ENCODE measurements around the gene BTF3.

The BTF3 gene

DNA sequence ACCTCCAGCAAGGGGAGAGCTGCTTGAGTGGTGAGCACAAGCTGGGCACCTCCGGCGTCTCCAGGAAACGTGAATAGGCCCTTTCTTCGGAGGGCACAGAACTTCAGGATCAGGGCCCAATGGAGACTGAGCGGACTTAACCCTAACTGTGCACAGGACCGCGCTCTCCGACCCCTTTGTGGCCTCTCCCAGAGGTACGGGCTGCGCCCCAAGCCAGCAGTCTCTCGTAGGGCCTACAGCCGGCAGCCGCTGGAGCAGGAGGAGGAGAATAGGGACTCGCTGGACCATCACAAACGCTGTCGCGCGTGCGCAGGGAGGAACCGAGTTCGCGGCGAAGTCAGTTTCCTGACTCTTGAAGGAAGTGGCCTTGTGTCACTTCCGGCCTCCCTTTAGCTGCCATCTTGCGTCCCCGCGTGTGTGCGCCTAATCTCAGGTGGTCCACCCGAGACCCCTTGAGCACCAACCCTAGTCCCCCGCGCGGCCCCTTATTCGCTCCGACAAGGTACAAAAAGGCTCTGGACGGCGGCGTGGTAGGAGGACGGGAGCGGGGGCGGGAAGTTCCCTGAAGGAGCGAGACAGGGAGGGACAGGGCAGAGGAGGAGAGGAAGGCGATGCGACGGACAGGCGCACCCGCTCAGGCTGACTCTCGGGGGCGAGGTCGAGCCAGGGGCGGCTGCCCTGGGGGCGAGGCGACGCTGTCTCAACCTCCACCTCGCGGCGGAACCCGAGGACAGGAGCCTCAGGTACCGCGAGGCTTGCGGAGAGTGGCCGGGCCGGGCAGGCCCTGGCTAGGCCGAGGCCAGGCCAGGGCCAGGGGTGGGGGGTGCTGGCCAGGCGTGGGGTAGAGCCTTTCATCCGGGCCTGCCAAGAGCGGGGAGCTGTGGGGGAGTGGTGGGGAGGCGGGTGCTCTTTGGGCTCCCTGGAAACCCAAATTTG, at the start of gene BTF3:
BTF3 (plus strand) TSS at position 386 of the 936 bp plus-strand sequence; CDS start at position 612, 226 bp downstream.
- DNase-seq (ENCODE audit: low spot score): peak; percentile 95
- in situ Hi-C loops (cut with MboI; ENCODE audit: low sequenced_read_pairs, unreplicated experiment): no loop called here
- TF ChIP-seq, protein P1, sequence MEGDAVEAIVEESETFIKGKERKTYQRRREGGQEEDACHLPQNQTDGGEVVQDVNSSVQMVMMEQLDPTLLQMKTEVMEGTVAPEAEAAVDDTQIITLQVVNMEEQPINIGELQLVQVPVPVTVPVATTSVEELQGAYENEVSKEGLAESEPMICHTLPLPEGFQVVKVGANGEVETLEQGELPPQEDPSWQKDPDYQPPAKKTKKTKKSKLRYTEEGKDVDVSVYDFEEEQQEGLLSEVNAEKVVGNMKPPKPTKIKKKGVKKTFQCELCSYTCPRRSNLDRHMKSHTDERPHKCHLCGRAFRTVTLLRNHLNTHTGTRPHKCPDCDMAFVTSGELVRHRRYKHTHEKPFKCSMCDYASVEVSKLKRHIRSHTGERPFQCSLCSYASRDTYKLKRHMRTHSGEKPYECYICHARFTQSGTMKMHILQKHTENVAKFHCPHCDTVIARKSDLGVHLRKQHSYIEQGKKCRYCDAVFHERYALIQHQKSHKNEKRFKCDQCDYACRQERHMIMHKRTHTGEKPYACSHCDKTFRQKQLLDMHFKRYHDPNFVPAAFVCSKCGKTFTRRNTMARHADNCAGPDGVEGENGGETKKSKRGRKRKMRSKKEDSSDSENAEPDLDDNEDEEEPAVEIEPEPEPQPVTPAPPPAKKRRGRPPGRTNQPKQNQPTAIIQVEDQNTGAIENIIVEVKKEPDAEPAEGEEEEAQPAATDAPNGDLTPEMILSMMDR (IDR thresholded peaks at IDR 0.05; ENCODE audit: borderline replicate concordance, control extremely low read depth, extremely low read depth, insufficient read depth, missing control alignments): no peak

DNA sequence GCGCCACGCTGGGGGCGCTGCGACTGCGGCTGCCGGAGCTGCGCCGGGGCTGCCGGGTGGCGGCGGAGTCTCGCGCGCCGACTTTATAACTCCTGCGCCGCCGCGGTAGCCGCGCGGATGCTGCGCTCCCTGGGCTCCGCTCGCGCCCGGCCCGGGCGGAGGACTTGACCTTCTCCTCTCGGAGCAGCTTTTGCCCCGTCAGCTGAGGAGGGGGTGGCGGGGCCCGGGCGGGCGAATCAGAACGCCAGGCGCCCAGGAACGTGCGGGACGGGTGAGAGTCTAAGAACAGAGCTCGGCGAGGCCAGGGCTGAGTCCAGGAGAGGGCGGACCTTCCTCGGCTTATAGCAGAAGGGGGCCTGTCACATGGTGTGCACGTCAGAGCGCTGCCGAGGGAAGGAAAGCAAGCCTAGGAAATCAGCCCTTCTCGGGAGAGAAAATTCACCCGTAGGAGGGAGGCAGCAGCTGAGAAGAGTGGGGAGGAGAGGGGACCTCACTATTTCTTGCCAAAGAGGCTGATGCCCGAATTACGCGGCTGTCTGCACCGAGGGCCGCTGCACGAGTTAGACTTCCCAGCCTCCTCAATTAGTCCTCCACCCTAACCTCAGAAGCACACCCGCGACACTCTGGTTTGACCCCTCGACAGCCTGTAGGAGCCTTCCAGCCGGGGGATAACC, 49.6 kb upstream of the BTF3 start, which contains the start of gene FOXD1:
FOXD1 (minus strand) TSS at position 315 of the 674 bp plus-strand sequence. CDS start 415 bp downstream, outside the sequence.
- in situ Hi-C loops (cut with MboI; ENCODE audit: low sequenced_read_pairs, unreplicated experiment): loop anchor here (10.0 kb wide), 1 partner anchor 144 kb away; no protein-coding TSS in a partner anchor
- TF ChIP-seq, protein P1 (IDR thresholded peaks at IDR 0.05; ENCODE audit: borderline replicate concordance, control extremely low read depth, extremely low read depth, insufficient read depth, missing control alignments): no peak
- DNase-seq (ENCODE audit: low spot score): peak; percentile 57

DNA sequence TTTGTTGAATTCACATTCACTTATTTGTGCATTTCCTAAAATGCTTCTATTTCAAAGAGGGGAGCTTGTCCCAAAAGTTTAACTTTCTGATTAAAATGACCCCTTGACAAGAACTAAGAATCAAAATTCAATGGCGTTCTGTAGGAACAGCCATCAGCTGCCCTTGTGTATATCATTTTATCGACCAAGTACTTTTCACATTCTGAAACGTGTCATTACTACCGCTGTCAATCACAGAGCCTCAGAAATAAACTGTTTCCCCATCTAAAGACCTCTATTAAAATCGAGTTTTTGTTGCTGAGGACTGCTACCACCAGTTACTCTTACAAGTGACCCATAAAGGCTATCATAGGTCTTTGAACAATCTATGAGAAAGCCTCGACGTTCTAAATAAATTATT, 48.1 kb upstream of the BTF3 start:
- in situ Hi-C loops (cut with MboI; ENCODE audit: low sequenced_read_pairs, unreplicated experiment): no loop called here
- no peak for DNase-seq (ENCODE audit: low spot score)
- TF ChIP-seq, protein P1 (IDR thresholded peaks at IDR 0.05; ENCODE audit: borderline replicate concordance, control extremely low read depth, extremely low read depth, insufficient read depth, missing control alignments): no peak

DNA sequence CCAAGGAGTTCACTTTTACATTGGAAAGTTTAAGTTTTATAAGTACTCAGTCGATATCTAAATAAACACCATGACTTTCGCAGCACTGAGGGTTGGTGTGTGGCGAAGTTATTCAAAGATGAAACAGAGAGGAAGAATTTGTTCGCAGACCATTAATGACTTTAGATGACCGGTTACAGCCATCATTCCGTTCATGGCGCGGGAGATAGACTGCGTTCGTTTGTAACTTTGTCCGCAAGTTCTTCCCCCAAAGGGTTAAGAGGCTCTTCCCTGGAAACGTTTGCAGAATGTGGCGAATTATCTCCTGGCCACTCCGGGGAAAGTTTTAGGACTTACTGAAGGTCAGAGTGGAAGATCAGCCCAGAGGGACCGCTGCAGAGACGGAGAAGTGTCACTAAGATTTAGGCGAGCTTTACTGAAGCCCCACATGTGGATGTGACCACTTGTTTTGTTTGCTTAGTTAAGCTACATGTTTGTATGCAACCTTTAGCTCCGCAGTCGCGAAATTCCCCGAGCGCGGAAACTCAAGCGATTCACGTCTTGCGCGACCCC, 47.5 kb upstream of the BTF3 start:
- in situ Hi-C loops (cut with MboI; ENCODE audit: low sequenced_read_pairs, unreplicated experiment): no loop called here
- DNase-seq (ENCODE audit: low spot score): no peak
- TF ChIP-seq, protein P1 (IDR thresholded peaks at IDR 0.05; ENCODE audit: borderline replicate concordance, control extremely low read depth, extremely low read depth, insufficient read depth, missing control alignments): no peak

DNA sequence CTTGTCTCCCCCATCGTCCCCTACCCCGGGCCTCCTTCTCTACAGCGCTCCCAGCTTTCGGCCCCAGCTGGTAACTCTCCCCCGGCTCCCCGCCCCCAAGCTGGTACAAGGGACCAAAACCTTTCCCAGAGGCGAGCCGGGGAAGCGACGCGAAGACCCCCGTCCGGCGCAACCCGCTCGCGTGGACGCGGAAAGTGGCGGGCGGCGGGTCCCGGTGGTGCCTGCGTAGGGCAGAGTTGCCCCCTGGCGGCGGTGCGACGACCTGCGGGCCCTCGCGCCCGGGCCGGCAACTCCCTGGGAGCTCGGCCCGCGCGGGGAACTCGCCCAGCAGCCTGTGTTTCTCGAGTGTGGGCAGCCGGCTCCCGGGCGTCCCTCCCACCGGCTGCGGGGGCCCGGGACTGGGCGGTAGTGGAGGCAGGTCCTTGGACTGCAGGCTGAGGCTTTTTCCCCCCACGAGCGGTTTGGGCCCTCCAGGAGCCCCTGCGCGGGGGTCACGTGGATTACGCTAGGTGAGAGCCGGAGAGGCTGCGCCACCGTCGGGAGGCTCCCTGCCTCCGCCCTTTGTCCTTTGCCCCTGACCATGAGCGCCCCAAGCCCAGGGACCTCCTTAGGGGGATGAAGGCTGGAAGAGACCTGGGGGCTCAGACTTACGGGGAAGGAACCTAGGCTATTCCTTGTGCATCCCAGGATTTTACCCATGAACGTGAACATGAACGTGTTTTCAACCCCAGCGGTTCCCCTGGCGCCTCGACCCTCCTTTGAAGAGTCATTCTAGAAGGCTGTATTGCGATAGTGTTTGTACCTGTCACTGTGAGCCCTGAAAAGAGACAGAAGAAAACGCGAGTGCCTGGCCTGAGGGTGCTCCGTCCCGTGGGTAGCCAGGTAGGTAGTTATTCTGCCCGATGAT, 46.8 kb upstream of the BTF3 start:
- peak; percentile 72 for DNase-seq (ENCODE audit: low spot score)
- TF ChIP-seq, protein P1 (IDR thresholded peaks at IDR 0.05; ENCODE audit: borderline replicate concordance, control extremely low read depth, extremely low read depth, insufficient read depth, missing control alignments): peak; percentile 69
- in situ Hi-C loops (cut with MboI; ENCODE audit: low sequenced_read_pairs, unreplicated experiment): no loop called here

Data from GM13976 (cell line).